B cell (primary cell): ENCODE data around the gene RPL28. TPM values are rescaled to one million over a fixed set of nuclear protein-coding genes. Genes with fewer than 3 reads are reported as not detected.

Experiments
- ATAC-seq: fragments of 200-7000 bp; cut with Tn5 transposase; one replicate; pipeline ENCODE4 v1.10.0; 2021; ENCODE audit warnings: low read depth, mild to moderate bottlenecking, moderate number of reproducible peaks, moderate library complexity
- CTCF ChIA-PET: fragments of 350-600 bp; sonication (Branson Sonifier 250); formaldehyde crosslinking; loops from one replicate; lab custom pipeline; 2021; ENCODE audit warnings: antibody characterized with exemption, inconsistent platforms; lab: Charles Lee
- POLR2A ChIA-PET: fragments of 350-600 bp; sonication (Branson Sonifier 250); formaldehyde crosslinking; loops from one replicate; lab custom pipeline; 2021; ENCODE audit warnings: antibody characterized with exemption; lab: Charles Lee
- DNase-seq: peaks from one replicate; pipeline ENCODE4 v3.0.0; 2013
- H2AFZ ChIP-seq: 2 replicates; pipeline ENCODE4 v1.6.1; 2012; ENCODE audit warnings: mild to moderate bottlenecking, low read depth, low read length; ENCODE audit not compliant: insufficient read depth, poor library complexity, severe bottlenecking
- H3K27ac ChIP-seq, 2 donors: 1 replicate in 1 of 2; 2 replicates in 1 of 2; pipeline ENCODE4 v1.5.1; 2012 to 2013; ENCODE audit warnings: low read length in 2 of 2, mild to moderate bottlenecking in 2 of 2, moderate library complexity in 1 of 2
- H3K27me3 ChIP-seq, 4 experiments: fragments of 200-600 bp in 1 of 4; sonication (generic) in 1 of 4; replicated peaks in 1 of 4; 1 replicate in 2 of 4; 2 replicates in 2 of 4; pipeline versions ENCODE4 v1.6.1 to v1.7.0; 2013 to 2016; ENCODE audit warnings: low read length in 3 of 4, mild to moderate bottlenecking in 2 of 4, mixed read lengths in 1 of 4, moderate library complexity in 1 of 4; ENCODE audit not compliant: insufficient read depth in 4 of 4, control insufficient read depth in 3 of 4; ENCODE audit errors: control extremely low read depth in 1 of 4
- H3K36me3 ChIP-seq, 2 experiments: replicated peaks in 1 of 2; 1 replicate in 1 of 2; 2 replicates in 1 of 2; pipeline versions ENCODE4 v1.6.1 to v1.7.1; 2013; ENCODE audit warnings: low read length in 1 of 2; ENCODE audit not compliant: insufficient read depth in 2 of 2, control insufficient read depth in 1 of 2; ENCODE audit errors: control extremely low read depth in 1 of 2, extremely low read depth in 1 of 2
- H3K4me1 ChIP-seq, 2 donors: fragments of 200-600 bp in 1 of 2; sonication (generic) in 1 of 2; 1 replicate in 1 of 2; 2 replicates in 1 of 2; pipeline versions ENCODE4 v1.5.1 to v1.6.1; 2013 to 2017; ENCODE audit warnings: low read length in 2 of 2; ENCODE audit not compliant: control insufficient read depth in 2 of 2, insufficient read depth in 2 of 2
- H3K4me2 ChIP-seq: replicated peaks from 2 replicates; pipeline ENCODE3; 2012; ENCODE audit warnings: mild to moderate bottlenecking, low read depth, low read length; ENCODE audit not compliant: poor library complexity, severe bottlenecking
- H3K4me3 ChIP-seq, 5 experiments: fragments of 200-600 bp in 1 of 5; sonication (generic) in 1 of 5; 1 replicate in 3 of 5; 2 replicates in 2 of 5; pipeline versions ENCODE4 v1.5.1 to v1.7.0; 2011 to 2016; ENCODE audit warnings: low read length in 4 of 5, mild to moderate bottlenecking in 4 of 5, low read depth in 2 of 5, control low read depth in 1 of 5, moderate library complexity in 1 of 5; ENCODE audit not compliant: insufficient read depth in 1 of 5; ENCODE audit errors: control extremely low read depth in 1 of 5, extremely low read depth in 1 of 5
- H3K79me2 ChIP-seq: fragments of 200-600 bp; sonication (generic); one replicate; pipeline ENCODE4 v1.6.0; 2016; ENCODE audit warnings: low read length; ENCODE audit not compliant: control insufficient read depth, insufficient read depth
- H3K9ac ChIP-seq: fragments of 200-600 bp; sonication (generic); 2 replicates; pipeline ENCODE4 v1.6.1; 2017; ENCODE audit warnings: mild to moderate bottlenecking, low read length, moderate library complexity
- H3K9me3 ChIP-seq, 3 donors: one replicate each; pipeline versions ENCODE4 v1.6.1 to v1.7.1; 2013; ENCODE audit warnings: low read length in 2 of 3; ENCODE audit not compliant: control insufficient read depth in 2 of 3, insufficient read depth in 1 of 3; ENCODE audit errors: control extremely low read depth in 1 of 3
- H4K20me1 ChIP-seq: 2 replicates; pipeline ENCODE4 v1.6.0; 2012; ENCODE audit warnings: mild to moderate bottlenecking, low read length; ENCODE audit not compliant: insufficient read depth, control insufficient read depth, poor library complexity, severe bottlenecking
- H3K27ac Mint-ChIP-seq: one replicate; pipeline ENCODE4 v1.8.0; 2021; ENCODE audit warnings: mixed read lengths
- H3K27me3 Mint-ChIP-seq: one replicate; pipeline ENCODE4 v1.8.0; 2021; ENCODE audit warnings: mixed read lengths
- H3K4me1 Mint-ChIP-seq: one replicate; pipeline ENCODE4 v1.8.0; 2021; ENCODE audit warnings: mixed read lengths
- H3K4me3 Mint-ChIP-seq: one replicate; pipeline ENCODE4 v1.8.0; 2021; ENCODE audit warnings: mixed read lengths
- H3K9me3 Mint-ChIP-seq: one replicate; pipeline ENCODE4 v1.8.0; 2022; ENCODE audit warnings: mixed read lengths; ENCODE audit not compliant: insufficient read depth
- EZH2 ChIP-seq: IDR thresholded peaks from 2 replicates; pipeline ENCODE4 v1.6.1; 2012; ENCODE audit warnings: borderline replicate concordance, low read depth, mild to moderate bottlenecking, moderate library complexity, low read length; ENCODE audit not compliant: insufficient read depth, poor library complexity, severe bottlenecking
- WGBS: methylation state at CpG from one replicate; pipeline ENCODE4 v1.1.5; 2013; ENCODE audit warnings: missing lambda C conversion rate; ENCODE audit not compliant: insufficient coverage; 5-methylcytosine and 5-hydroxymethylcytosine counted together
- intact Hi-C: fragments of 100-400 bp; cut with micrococcal nuclease; formaldehyde crosslinking; loops from one replicate; pipeline ENCODE4 v1.10.0; 2022
- polyA plus RNA-seq: library from polyadenylated mRNA; depleted of rRNA; stranded (reverse); fragments of >200 nt; gene quantifications from 2 replicates; pipeline ENCODE4 v1.2.3, GENCODE V29; 2012
- total RNA-seq, 2 donors: library from RNA; stranded (reverse); fragments of 120-200 nt in 1 of 2; gene quantifications; 1 replicate in 1 of 2; 2 replicates in 1 of 2; pipeline versions ENCODE4 v1.2.3 to v1.2.4, GENCODE V29; 2013 to 2022
- TF ChIP-seq, protein P1 (sequence below): fragments of 200-600 bp; IDR thresholded peaks from one replicate; pipeline ENCODE4 v1.8.0; 2022; ENCODE audit warnings: antibody characterized with exemption, mild to moderate bottlenecking

RPL28 gene
- total and polyA plus RNA-seq, 2 donors (not counting 1 experiment from before 2014, with no cell fraction given): 2,578 to 4,661 TPM

DNA sequence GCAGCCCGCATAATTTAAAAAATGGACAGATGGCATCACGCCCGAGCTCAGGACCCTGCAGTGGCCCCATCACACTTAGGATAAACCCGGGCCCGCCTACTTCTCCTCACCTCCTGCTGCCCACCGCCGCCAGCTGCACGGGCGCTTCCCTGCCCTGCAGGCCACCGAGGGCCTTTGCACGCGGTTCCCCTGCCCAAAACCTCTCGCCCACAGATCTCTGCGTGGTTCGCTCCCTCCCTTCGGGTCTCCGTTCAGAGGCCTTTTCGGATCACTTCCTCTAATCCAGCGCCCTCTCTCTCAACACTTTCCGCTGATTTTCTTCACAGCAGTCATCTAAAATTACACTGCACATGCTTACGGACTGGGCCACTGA is 55.6 kb downstream of the RPL28 start:
- H3K4me2 ChIP-seq: peak overlapping the region; percentile 62
- H2AFZ ChIP-seq: peak overlapping the region; percentile 13
- H3K9ac ChIP-seq: no peak overlapping the region
- intact Hi-C loops: no loop called here
- peaks cover 0 to 83% (median 54%) of the 10 kb centered on the region in 4 experiments for H3K27me3 ChIP-seq
- H3K36me3 ChIP-seq: no peaks in the 10 kb centered on the region
- Mint-ChIP-seq H3K4me3 (peak overlapping the region; percentile 50), H3K9me3 (no peaks in the 10 kb centered on the region), H3K4me1 (peaks cover 20% of the 10 kb centered on the region), H3K27ac (peak overlapping the region; percentile 10), H3K27me3 (peaks cover 74% of the 10 kb centered on the region)
- H3K4me3 ChIP-seq: peak overlapping the region in 1 of 5 experiments; percentile 22
- ChIA-PET CTCF (no interaction called here), POLR2A (interaction anchor here (0.6 kb wide), 1 partner anchor 10 kb away, joined by 5 read pairs; no protein-coding TSS in a partner anchor)
- peak; percentile 57 for TF ChIP-seq EZH2
- TF ChIP-seq, protein P1, sequence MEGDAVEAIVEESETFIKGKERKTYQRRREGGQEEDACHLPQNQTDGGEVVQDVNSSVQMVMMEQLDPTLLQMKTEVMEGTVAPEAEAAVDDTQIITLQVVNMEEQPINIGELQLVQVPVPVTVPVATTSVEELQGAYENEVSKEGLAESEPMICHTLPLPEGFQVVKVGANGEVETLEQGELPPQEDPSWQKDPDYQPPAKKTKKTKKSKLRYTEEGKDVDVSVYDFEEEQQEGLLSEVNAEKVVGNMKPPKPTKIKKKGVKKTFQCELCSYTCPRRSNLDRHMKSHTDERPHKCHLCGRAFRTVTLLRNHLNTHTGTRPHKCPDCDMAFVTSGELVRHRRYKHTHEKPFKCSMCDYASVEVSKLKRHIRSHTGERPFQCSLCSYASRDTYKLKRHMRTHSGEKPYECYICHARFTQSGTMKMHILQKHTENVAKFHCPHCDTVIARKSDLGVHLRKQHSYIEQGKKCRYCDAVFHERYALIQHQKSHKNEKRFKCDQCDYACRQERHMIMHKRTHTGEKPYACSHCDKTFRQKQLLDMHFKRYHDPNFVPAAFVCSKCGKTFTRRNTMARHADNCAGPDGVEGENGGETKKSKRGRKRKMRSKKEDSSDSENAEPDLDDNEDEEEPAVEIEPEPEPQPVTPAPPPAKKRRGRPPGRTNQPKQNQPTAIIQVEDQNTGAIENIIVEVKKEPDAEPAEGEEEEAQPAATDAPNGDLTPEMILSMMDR: no peak
- peak; percentile 46 for ATAC-seq
- DNase-seq: peak; percentile 64
- H3K9me3 ChIP-seq: peaks cover 0 to 31% (median 0%) of the 10 kb centered on the region in 3 donors
- H3K4me1 ChIP-seq: peaks cover 21 to 37% of the 10 kb centered on the region in 2 donors
- no peaks in the 10 kb centered on the region for H4K20me1 ChIP-seq
- H3K79me2 ChIP-seq: no peaks in the 10 kb centered on the region
- 3% methylated on average over 21 of the region's 21 CpGs for WGBS
- H3K27ac ChIP-seq: no peak overlapping the region

DNA sequence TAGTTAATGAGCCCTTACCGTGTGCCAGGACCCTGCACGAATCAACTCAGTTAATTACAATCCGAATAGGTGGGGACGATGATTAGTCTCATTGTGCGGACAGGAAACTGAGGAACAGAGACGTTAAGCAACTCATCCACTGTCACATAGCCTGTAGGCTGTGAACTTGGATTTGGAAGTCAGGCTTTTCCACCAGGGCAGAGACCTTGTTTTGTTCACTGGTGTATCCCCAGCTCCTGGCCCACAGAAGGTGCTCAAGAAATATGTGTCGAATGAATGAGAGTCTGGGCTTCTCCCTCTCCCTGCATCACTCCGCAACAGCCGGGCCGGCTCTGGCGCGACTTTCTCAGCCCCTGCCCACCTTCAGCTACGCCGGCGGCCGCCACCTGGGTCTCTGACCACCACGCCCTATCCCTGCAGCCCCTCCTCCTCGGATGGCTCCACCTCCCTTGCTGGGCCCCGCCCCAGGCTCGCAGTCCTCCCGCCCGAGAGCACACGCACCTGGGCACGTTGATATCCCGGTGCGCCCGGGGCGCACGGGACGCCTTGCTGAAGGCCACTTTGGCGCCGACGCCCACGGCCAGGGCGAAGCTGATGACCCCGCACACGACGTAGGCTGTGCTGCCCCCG is 56.1 kb downstream of the RPL28 start:
- Histone ChIP-seq H2AFZ (peak overlapping the region; percentile 13), H3K27me3 (peaks cover 0 to 80% (median 51%) of the 10 kb centered on the region in 4 experiments), H3K36me3 (no peaks in the 10 kb centered on the region), H3K4me2 (peak overlapping the region; percentile 62), H3K79me2 (no peaks in the 10 kb centered on the region), H3K27ac (no peak overlapping the region), H3K4me1 (peaks cover 21 to 37% of the 10 kb centered on the region in 2 donors), H3K4me3 (peak overlapping the region in 2 of 5 experiments; percentile 9 to 22), H4K20me1 (no peaks in the 10 kb centered on the region), H3K9ac (no peak overlapping the region), H3K9me3 (peaks cover 0 to 31% (median 0%) of the 10 kb centered on the region in 3 donors)
- WGBS: 4% methylated on average over 36 of the region's 39 CpGs
- Mint-ChIP-seq H3K4me1 (peaks cover 20% of the 10 kb centered on the region), H3K4me3 (peak overlapping the region; percentile 50), H3K27ac (peak overlapping the region; percentile 10), H3K9me3 (no peaks in the 10 kb centered on the region), H3K27me3 (peaks cover 71% of the 10 kb centered on the region)
- CTCF ChIA-PET: no interaction called here
- peak; percentile 12 for ATAC-seq
- intact Hi-C loops: no loop called here
- TF ChIP-seq, protein P1: no peak
- TF ChIP-seq EZH2: no peak
- no peak for DNase-seq
- POLR2A ChIA-PET: interaction anchor here (0.6 kb wide), 1 partner anchor 9 kb away, joined by 5 read pairs; no protein-coding TSS in a partner anchor
